ENCODE results near the gene RTN4R.

Gene RTN4R

GRCh38 chr22:20216863-20217499 is 51.1 kb downstream of the RTN4R start:
- DNase-seq (ENCODE audit: low read depth, low spot score) = no peak

DNA sequence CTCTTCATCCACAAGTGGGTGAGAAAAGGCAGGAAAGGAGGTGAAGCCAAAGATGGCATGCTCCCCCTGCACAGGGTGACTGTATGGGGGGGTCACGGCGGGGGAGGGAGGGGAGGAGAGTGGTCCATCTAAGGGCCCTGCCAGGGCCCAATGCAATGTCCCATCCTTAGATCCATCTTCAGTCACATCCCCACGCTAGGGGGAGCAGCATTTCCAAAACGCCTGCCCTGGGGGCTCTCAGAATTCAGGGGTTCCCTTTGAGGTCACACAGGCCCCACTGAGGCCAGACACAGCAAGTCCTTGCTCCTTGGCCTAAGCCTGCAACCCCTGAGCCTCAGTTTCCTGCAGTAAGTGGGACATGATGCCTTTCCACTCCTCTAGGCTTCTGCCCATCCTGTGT is 52.4 kb downstream of the RTN4R start:
- no peak for DNase-seq (ENCODE audit: low read depth, low spot score)

DNA sequence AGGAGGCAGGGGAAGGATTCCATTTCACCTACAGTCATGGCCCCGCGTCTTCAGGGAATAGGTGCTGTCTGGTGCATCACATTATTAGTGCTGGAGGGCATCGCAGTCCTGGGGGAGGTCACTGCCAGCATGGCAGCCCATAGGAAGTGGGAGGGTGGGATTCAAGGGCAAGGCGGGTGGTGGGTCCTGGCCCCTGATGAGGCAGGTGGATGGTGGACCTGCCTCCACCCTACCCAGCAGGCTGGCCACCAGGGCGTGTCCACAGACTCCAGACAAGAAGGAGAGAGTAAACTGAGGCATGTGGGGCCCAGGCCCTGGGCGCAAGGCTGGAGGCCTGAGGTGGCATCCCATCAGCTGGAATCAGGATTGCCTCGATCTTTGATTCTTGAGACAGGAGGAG is 53.3 kb downstream of the RTN4R start:
- DNase-seq (ENCODE audit: low read depth, low spot score) = no peak

DNA sequence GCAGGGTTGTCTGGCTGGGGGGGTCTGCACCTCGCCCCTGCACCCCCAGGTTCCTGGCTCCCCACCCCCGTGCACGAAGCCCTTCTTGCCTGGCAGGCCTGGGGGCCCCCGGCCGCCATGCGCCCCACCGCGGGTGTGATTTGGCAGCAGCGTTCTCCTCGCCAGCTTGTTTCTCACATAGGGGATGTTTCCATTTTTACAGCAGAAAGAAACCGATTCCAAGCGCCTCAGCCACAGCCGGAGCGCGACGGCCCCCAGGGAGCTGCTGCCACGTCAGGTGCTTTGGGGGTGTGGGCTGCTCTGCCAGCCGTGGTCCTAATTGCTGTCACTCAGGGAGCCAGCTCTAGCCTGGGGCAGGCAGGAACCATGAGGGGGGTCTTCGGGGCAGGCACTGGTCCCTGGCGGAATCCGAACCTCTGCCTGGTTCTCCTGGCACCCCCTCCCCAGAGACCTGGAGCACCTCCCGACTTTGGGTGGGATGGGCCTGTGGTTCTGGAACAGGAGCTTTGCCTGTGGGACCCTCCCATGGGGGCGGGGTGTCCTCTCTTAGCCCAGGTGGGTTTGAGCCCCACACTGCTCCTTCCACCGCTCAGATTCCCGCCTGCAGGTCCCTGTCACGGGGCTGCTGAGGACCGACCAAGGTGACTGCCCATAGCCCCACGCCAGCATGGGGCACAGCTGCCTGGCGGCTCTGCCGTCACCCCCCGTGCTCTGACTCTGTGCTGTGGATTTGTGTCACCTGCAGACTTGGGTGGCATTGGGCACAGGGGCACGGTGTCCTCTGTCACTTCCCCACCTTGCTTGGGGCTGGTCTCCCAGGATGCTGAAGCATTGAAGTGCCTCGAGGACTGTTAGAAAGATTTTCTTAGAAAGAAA is 54.0 kb downstream of the RTN4R start:
- DNase-seq (ENCODE audit: low read depth, low spot score) = no peak

GRCh38 chr22:20212754-20213699 is 55.1 kb downstream of the RTN4R start:
- no peak for DNase-seq (ENCODE audit: low read depth, low spot score)

DNA sequence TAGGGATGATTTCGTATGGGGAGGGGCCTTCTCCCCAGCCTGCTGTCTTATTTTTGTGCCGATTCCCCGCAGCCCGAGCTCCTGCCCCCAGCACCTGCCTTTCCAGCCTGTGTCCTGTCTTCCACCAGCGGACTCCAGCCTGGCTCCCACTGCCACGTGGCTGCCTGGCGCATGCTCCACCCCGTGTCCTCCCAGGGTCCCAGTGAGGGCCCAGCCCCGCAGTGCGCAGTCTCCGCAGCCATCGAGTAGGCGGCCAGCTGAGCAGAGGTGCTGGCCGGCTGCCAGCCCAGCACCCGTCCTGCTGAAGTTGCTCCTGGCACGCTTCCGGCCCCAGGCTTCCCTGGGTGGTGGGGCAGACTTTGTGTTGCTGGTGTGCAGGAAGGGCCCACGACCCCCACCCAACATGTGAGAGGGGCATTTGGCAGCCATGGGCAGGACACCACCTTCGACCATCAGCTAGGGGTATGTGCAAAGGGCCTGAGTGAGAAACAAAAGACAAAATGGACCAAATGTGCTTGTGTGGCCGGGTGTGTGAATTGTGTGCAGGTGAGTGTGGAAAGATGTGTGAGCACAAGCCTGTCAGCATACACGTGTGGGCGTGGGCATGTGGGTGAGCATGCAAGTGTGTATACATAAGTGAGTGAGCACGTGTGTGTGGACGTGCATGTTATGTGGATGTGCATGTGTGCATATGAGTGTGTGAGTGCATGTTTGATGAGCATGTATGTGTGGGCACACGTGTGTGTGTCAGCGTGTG is 55.9 kb downstream of the RTN4R start:
- no peak for DNase-seq (ENCODE audit: low read depth, low spot score)

DNA sequence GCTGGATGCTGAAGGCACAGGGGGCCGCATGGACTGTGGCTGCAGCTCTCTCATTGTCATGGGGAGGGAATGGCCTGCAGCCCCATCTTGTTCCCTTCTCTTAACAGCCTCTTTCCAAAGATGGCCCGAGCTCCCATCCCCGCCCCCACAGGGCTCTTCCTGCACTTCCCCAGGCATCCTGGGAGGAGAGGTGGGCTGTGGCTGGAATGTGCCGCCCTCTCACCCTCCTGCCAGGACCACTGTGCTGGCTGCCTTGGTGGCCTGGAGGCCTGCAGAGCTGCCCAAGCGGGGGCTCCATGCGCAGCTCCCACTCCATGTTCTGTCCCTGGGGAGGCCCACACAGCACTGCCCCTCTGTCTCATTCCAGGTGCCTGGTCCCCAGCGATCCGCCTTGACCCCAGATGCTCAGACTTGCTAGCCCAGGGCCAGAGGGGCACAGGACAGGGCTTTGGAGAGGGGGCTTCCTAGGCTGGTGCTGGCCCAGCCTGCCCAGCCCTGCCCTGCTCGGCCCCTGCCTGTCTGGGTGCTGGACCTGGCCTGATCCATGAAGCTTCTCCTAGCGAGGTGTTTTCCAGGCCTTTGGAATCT is 56.6 kb downstream of the RTN4R start:
- no peak for DNase-seq (ENCODE audit: low read depth, low spot score)

GRCh38 chr22:20210473-20211059 is 57.6 kb downstream of the RTN4R start:
- DNase-seq (ENCODE audit: low read depth, low spot score) = no peak

DNA sequence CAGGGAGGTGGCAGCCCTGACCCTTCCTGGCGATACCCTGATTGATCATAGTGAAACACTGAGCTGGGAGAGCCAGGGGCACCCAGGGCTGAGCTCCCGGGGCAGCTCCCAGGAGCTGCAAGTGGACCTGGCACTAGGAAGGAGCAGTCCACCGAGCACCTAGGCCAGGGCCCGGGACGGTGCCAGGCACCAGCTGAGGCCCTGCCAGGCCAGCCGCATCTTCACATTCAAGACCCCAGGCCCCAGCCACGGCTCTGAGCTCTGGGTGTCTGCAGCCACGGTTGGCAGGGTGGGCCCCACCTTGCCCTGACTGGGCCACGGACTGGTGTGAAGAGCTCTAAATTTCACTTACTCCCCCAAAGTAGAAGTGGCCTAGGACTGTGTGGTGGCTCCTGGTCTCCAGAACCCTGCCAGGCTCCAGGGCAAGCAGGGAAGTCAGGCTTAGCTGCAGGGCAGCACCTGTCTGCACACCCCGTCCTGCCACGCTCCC is 58.3 kb downstream of the RTN4R start:
- no peak for DNase-seq (ENCODE audit: low read depth, low spot score)

GRCh38 chr22:20208713-20209310 is 59.3 kb downstream of the RTN4R start:
- DNase-seq (ENCODE audit: low read depth, low spot score) = no peak

GRCh38 chr22:20207277-20208025 is 60.7 kb downstream of the RTN4R start:
- DNase-seq (ENCODE audit: low read depth, low spot score) = no peak

DNA sequence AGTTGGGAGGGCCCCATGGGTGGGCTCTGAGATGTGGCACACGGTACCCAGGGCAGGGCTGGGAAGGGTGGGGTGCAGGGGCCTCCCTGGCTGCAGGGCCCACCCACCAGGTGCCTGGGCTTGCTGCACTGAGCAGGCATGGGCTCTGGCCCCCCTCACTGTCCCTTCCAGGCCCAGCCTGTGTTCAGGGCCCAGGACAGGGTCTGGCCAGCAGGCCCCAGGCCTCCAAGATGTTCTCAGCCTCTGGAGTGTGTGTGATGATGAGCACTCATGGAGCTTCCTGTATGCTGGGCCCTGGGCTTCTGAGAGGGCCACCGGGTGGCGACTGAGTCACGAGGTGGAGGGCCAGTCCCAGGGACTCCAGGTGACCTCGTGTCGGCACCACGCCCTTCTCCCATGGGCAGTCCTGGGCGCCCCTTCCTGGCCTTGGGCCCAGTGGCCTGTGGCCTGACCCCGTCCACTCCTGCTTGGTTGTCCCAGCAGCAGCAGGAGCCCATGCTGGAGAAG is 61.4 kb downstream of the RTN4R start:
- no peak for DNase-seq (ENCODE audit: low read depth, low spot score)

DNA sequence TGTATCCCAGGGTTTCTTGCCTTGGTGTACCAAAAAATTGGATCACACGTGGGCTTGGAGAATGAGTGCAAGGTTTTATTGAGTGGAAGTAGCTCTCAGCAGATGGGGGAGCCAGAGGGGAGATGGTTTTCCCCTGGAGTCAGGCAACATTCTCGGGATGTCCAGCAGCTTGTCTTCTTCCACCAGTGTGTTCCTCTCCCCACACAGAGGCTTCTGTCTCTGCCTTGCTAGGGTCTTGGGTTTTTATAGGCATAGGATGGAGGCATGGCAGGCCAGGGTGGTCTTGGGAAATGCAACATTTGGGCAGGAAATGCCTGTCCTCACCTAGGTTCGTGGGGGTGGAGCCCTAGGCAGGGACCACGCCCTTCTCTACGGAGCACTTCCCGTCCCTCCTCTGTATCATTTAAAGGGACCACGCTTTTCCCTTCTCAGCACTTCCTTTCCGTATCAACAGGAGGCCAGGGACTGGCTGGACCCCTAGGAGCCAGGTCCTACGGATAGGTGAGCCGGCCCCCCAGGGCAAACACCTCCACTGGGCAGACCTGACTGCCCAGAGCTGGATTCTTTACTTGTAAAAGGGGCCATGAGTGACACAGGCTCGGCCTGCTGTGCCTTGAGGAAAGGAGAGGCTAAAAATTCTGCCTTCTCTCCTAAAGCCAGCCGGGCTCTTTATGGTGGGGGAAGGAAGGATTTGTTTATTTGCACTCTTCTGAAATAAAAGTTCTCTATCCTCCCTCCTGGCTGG is 62.0 kb downstream of the RTN4R start:
- DNase-seq (ENCODE audit: low read depth, low spot score) = peak; percentile 36

DNA sequence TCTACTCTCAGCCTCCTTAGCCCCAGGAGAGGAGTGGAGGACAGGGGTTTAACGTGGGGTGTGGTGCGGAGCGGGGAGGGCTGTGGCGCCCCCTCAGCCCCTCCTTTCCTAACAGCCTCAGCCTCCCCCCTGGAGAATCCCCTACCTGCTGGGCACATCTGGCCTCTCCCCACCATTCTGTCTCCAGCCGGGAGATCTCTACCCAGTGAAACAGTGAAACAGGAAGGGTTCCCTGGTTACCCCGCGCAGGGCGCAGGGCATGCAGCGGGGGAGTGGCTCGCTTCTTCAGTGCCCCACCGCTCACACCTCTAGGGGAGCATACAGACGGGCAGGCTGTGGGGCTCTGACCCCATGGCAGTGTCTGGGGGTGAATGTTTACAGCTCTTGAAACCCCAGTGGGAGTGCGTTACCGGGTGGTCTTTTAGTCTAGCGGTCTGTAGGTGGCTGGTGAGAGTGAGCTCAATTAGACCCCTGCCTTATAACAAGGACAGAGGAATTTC is 62.6 kb downstream of the RTN4R start:
- no peak for DNase-seq (ENCODE audit: low read depth, low spot score)

GRCh38 chr22:20204806-20205205 is 63.3 kb downstream of the RTN4R start:
- no peak for DNase-seq (ENCODE audit: low read depth, low spot score)

DNA sequence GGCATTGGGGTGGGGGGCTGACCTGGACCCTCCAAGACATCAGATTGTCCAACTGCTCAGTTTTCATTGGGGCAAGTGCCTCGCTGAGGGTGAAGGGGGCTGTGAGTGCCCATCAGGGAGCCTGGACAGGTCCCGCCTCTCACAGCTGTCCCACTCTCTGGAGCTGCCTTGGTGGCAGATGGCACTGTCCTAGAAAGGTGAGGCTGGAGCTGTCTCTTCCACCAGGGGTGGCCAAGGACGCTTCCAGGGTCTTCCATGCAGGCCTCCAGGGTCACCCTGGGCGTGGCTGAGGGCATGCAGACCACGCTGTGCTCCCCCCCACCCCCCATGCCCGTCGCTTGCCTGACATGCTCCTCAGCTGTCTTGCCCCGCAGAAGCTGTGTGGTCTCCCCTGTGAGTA is 63.8 kb downstream of the RTN4R start:
- DNase-seq (ENCODE audit: low read depth, low spot score) = no peak

- no peak for DNase-seq (ENCODE audit: low read depth, low spot score)
These were observed 64.4 kb downstream of the RTN4R start for GRCh38 chr22:20203552-20204201.

GRCh38 chr22:20203142-20203551 is 65.0 kb downstream of the RTN4R start:
- DNase-seq (ENCODE audit: low read depth, low spot score) = no peak
